HG03095 (cell line): ENCODE measurements around the gene POU6F2.
"Not testable (repeated sequence)": the region's sequence is repeated elsewhere in the genome, so short reads cannot be mapped to it uniquely, and the experiment has no call there.

Experiments used
- ATAC-seq: cut with Tn5 transposase; IDR thresholded peaks from one replicate; pipeline ENCODE4 v1.9.1; 2021; ENCODE audit warnings: moderate library complexity; ENCODE audit not compliant: unreplicated experiment

The POU6F2 gene

GRCh38 chr7:39341083-39341482 lies 363.4 kb downstream of the POU6F2 start:
- no peak for ATAC-seq

GRCh38 chr7:39342763-39343162 lies 365.1 kb downstream of the POU6F2 start:
- no peak for ATAC-seq

DNA sequence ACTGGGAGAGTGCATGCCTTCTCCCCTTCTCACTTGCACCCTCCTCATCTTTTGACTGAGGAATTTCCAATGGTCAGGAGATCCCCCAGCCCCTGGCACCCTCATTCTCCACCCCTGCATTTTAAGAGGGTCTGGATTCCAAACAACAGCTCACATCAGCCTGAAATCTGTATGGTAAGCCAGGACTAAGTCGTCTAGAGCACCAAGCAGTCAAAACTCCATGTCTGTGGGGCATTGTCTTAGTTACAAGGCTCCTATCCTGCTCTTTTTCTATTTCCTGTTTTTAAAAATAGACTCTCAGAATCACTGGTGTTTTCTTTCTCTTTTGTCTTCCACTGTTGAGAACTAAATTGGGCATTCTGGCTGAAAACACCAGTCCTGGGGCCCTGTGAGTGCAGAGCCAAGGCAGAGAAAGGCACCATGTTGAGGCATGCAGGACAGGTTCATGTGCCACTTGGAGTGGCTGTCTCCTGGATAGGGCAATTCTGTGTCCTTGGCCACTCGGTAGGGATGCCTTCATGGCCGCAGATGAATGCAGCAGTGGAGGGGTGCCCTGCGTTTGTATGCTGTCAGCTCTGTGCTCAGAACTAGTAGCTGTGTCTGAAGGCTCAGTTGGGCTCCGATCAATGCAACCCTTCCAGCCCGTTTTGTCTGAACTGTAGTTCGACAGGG lies 371.9 kb downstream of the POU6F2 start:
- ATAC-seq, result no peak

DNA sequence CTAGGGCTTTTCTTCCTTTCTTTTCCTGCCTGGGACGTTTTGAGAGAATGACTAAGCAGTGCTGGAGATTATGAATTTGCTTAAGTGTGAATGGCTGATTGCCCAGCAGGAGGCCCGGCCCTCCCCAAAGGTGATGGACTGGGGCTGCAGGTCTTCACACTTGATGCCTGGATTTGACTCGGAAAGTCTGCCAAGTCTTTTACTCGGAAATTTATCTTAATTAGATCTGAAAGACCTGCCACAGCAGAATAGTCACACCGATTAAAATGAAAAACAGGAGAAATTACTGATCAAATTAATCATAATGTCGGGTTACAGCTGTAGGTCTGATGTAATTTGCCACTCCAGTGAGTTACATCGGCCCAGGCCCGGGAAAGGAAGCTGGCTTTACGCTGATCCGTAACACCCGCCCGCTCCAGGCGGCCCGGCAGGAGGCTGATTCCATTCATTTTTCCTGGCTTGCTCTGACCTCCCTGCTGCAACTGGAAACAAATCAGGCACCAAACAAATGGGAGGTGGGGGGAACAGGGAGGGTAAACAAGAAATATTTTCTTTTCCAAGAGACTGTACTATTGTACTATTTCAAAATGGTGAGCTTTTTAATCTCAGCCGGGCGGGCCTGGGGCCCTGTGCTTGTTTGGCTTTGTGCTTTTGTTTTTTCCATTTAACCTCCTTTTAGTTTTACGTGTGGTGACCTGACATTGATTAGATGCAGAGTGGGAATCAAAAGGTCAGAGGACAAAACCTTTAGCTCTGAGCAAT lies 376.1 kb downstream of the POU6F2 start:
- ATAC-seq, result no peak

DNA sequence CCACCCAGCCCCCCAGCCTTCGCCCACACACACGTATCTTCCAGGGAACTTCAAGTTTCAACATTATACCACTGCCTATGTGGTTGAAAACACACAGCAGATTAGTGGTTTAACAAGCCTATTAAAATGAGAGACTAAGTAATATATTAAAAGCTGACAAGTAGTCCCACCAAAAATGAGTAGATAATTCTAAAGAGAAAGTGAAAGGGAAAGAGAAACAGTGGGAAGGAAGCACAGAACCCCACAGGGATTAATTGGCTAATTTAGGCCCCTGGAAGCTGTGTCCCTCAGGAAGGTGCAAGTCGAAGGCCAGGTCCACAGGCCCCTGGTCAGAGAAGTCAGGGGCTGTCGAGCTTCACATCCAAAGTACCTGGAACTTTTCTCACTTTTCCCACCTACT lies 378.0 kb downstream of the POU6F2 start:
- no peak for ATAC-seq

GRCh38 chr7:39356172-39356925 lies 378.6 kb downstream of the POU6F2 start:
- ATAC-seq, result no peak

- ATAC-seq, result no peak
Observed at GRCh38 chr7:39357648-39358047, 379.9 kb downstream of the POU6F2 start.

GRCh38 chr7:39360038-39360437 lies 382.3 kb downstream of the POU6F2 start:
- no peak for ATAC-seq

GRCh38 chr7:39360766-39361165 lies 383.1 kb downstream of the POU6F2 start:
- ATAC-seq, result no peak

DNA sequence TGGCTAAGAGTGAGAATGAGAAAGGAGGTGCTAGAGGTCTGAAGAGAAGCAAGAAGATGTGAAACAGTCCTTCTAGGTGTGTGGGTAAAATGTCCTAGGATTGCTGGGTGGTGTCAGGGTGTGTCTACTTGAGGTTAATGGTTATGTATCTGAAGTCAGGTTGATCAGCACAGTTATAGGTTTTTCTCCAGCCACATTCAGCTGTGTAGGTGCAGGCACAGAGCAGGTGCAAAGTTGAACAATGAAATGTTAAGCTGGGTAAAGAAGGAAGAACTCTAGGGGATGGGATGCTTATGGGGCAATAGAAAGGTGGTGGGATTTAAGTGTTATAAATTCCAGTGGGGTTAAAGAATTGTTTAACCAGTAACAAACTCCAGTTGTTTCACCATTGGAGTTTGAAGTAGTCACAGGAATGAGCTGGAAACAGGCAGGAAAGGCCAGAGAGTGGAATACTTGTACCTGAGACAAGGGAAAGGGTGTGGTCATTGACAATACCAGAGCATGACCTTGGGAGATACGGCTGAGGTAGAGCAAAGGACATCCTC lies 388.1 kb downstream of the POU6F2 start:
- no peak for ATAC-seq

DNA sequence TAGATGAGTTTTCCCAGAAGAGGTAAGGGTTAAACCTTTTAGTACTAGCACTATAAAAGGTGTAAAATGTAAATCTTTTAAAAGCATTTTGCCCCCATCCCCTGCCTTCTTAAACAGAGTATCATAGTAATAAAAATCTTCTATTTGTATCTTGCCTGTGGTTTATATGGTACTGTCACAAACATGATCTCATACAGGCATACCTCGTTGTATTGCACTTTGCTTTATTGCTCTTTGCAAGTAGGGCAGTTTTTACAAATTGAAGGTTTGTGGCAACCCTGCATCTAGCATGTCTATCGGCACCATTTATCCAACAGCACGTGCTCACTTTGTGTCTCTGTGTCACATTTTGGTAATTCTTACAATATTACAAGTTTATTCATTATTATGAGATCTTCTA lies 389.7 kb downstream of the POU6F2 start:
- no peak for ATAC-seq

GRCh38 chr7:39367943-39368342 lies 390.2 kb downstream of the POU6F2 start:
- no peak for ATAC-seq

DNA sequence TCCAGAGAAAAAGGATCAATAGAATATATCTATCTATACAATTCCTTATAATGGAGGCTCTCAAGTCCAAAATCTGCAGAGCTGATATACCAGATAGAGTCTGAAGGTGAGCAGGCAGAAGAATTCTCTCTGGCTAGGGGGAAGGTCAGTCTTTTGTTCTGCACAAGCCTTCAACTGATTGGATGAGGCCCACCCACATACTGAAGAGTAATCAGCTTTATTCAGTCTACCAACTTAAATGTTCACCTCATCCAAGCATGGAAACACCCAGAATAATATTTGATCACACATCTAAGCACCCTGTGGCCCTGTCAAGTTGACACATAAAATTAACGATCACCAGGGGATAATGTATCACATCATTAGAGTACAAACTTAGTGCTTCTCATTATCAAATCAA lies 394.7 kb downstream of the POU6F2 start:
- no peak for ATAC-seq

GRCh38 chr7:39374436-39375040 lies 396.8 kb downstream of the POU6F2 start:
- ATAC-seq, result no peak

- no peak for ATAC-seq
Observed at GRCh38 chr7:39375047-39375873, 397.6 kb downstream of the POU6F2 start.

GRCh38 chr7:39375874-39376190 lies 398.1 kb downstream of the POU6F2 start:
- no peak for ATAC-seq

DNA sequence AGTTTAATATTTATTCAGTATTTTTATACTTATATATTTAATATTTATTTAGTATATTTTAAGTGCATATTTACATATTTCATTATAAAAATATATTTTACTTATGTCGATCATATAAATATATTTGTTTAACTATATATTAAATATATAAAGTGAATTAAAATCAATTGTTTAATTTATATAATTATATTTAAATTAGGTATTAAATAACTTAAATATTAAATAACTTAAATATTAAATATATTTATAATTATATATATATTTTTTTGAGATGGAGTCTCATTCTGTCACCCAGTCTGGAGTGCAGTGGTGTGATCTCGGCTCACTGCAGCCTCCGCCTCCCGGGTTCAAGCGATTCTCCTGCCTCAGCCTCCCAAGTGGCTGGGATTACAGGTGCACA lies 399.2 kb downstream of the POU6F2 start:
- not testable (repeated sequence) for ATAC-seq

DNA sequence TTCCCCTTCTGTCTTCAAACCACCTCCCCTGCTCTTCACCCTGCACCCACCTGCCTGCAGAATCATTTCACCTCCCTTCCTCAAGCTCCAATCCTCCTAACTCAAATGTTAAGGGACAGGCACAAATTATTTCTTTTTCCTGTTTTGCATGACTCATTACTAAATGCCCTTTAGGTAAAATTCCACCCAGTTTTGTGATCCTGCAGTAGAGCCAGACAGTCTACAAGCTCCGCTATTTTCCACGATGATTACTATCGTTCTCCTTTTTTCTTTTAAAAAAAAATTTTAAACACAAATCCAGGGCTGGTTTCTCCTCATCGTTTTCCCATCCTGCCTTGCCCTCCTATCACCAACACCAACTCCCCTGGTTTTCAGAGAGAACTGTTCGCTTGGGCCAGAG lies 401.7 kb downstream of the POU6F2 start:
- no peak for ATAC-seq

- ATAC-seq, result no peak
Observed at GRCh38 chr7:39383136-39383535, 405.4 kb downstream of the POU6F2 start.

DNA sequence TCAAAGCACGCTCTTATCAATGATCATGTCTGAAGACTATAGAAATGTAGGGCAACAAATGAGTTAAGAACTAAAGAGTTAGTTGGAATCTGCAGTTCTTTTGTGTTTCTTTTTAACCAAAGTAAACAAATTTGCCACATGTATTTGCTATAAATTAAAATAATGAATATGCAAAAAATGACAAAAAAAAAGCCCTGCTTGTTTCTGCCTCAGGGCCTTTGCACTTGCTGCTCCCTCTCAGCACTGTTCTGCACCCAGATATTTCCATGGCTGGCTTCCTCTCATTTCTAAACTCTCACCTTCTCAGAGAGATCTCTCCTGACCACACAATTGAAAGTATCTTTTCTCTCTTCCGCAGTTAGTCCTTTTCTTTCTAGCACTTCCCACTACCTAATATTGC lies 406.7 kb downstream of the POU6F2 start:
- no peak for ATAC-seq

DNA sequence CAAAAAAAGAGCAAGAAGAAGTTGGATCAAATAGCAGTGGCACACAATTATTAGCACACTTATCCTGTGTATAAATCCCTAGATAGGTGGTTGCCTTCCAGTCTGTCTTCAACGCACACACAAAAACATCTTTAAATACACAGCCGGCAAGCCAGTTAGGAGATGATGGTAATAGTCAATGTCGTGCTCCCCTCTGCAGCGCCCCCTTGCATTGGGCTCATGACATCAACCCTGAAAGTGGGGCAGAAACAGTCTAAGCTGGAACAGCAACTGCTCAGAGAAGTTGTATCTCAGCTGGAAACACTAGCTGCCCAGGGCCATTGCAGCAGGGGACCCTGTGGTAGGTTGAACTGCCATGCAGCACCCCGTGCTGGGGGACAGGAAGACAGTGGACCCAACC lies 409.0 kb downstream of the POU6F2 start:
- ATAC-seq, result no peak
